SK-N-MC (cell line): Measurements from ENCODE around the gene GDAP2.

Experiments
- EZH2 ChIP-seq: fragments of 200-600 bp; sonication (generic); IDR thresholded peaks from one replicate; pipeline ENCODE4 v1.6.1; 2017; ENCODE audit warnings: antibody characterized with exemption
- POLR2AphosphoS5 ChIP-seq: IDR thresholded peaks from 2 replicates; pipeline ENCODE4 v1.6.1; 2012; ENCODE audit warnings: mild to moderate bottlenecking, low read depth, low read length, borderline replicate concordance

GRCh38 chr1:117814856-117815797 lies 114.3 kb downstream of the GDAP2 start:
- TF ChIP-seq POLR2AphosphoS5: no peak
- no peak for TF ChIP-seq EZH2
